Fibroblast of skin of back (primary cell): ENCODE measurements around the gene CACNG4.
A peak's percentile ranks its signal among the peaks of the same experiment; 100 is the strongest.
"Not testable (repeated sequence)": the region's sequence is repeated elsewhere in the genome, so short reads cannot be mapped to it uniquely, and the experiment has no call there.

Source experiments
- DNase-seq: peaks from one replicate; pipeline ENCODE4 v3.0.0-alpha.2; 2013

Gene CACNG4

GRCh38 chr17:67018471-67019434, 54.2 kb downstream of the CACNG4 start:
- no peak for DNase-seq

- no peak for DNase-seq
Measured at GRCh38 chr17:67019809-67020208, 55.3 kb downstream of the CACNG4 start.

- no peak for DNase-seq
Measured at GRCh38 chr17:67020293-67020766, 55.8 kb downstream of the CACNG4 start.

- DNase-seq, result no peak
Measured at GRCh38 chr17:67021196-67021595, 56.7 kb downstream of the CACNG4 start.

- no peak for DNase-seq
Measured at GRCh38 chr17:67021743-67022450, 57.4 kb downstream of the CACNG4 start.

GRCh38 chr17:67022451-67022810, 57.9 kb downstream of the CACNG4 start:
- DNase-seq, result no peak

GRCh38 chr17:67024736-67025135, 60.2 kb downstream of the CACNG4 start:
- DNase-seq, result no peak

GRCh38 chr17:67025216-67025792, 60.8 kb downstream of the CACNG4 start:
- DNase-seq, result no peak

- DNase-seq, result peak; percentile 5
Measured at GRCh38 chr17:67026341-67026740, 61.8 kb downstream of the CACNG4 start.

GRCh38 chr17:67027031-67027628, 62.6 kb downstream of the CACNG4 start:
- DNase-seq, result peak; percentile 23

GRCh38 chr17:67030641-67031040, 66.1 kb downstream of the CACNG4 start:
- no peak for DNase-seq

GRCh38 chr17:67032382-67032781, 67.9 kb downstream of the CACNG4 start:
- DNase-seq, result no peak

GRCh38 chr17:67032985-67033384, 68.5 kb downstream of the CACNG4 start:
- DNase-seq, result no peak

- no peak for DNase-seq
Measured at GRCh38 chr17:67033613-67034012, 69.1 kb downstream of the CACNG4 start.

- DNase-seq, result no peak
Measured at GRCh38 chr17:67035131-67036083, 70.9 kb downstream of the CACNG4 start.

GRCh38 chr17:67038861-67039365, 74.4 kb downstream of the CACNG4 start:
- no peak for DNase-seq

GRCh38 chr17:67040652-67041051, 76.1 kb downstream of the CACNG4 start:
- no peak for DNase-seq

- DNase-seq, result not testable (repeated sequence)
Measured at GRCh38 chr17:67041119-67041518, 76.6 kb downstream of the CACNG4 start.

- DNase-seq, result no peak
Measured at GRCh38 chr17:67041531-67041930, 77.0 kb downstream of the CACNG4 start.

- DNase-seq, result no peak
Measured at GRCh38 chr17:67041941-67042899, 77.7 kb downstream of the CACNG4 start.
